Stimulated activated CD4-positive, alpha-beta T cell treated with anti-CD3 and anti-CD28 coated beads, Interleukin-4, amount 100 ng/mL, for 24 hours (primary cell): Measurements from ENCODE around the gene FAM3D.

Experiments
- DNase-seq: peaks from one replicate; pipeline ENCODE4 v3.0.0-alpha.2; 2020

Gene FAM3D

DNA sequence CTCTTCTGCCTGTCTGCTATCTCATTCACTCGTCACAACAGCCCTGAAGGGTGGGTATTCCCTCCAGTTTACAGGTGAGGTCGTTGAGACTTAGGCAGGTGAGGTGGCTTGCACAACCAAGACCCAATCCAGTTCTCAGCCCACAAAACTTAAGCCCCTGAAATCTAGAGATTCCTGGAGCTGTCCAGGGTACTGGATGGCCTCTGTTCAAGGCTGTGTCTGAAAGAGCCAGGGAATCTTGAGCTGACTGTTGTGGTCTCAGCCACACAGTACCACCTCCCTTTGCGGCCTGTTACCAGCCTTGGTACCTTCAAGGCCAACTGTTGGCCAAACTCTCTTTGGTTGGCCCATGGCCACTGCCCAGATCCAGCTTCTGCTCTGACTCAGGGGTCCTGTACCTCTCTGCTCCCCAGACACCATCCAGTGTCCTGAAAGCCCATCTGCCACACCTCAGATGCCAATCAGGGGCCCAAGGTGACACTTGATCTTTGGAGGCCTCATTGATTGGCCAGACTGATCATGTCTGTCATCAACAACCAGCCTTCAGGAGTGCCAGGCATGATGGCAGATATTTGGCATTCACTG is 78.5 kb downstream of the FAM3D start:
- no peak for DNase-seq

DNA sequence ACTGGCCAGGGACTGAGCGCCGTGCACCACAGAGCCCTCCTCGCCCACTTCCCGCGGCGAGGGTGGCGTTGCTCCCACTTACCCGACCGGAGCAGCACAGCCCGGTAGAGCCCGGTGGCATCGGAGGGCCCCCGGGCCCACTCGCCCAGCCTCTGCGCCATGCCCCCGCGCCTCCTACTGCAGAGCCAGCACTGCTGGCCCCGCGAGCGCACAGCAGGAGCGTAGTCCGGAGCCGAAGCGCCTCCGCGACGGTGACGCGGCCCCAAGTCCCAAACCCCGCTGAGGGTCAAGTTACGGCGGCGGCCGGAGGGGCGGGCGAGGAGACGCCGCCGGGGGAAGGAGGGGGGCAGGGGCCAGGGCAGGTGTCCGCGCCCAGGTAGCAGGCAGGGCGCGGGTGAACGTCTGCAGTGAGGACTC is 79.8 kb downstream of the FAM3D start:
- no peak for DNase-seq

DNA sequence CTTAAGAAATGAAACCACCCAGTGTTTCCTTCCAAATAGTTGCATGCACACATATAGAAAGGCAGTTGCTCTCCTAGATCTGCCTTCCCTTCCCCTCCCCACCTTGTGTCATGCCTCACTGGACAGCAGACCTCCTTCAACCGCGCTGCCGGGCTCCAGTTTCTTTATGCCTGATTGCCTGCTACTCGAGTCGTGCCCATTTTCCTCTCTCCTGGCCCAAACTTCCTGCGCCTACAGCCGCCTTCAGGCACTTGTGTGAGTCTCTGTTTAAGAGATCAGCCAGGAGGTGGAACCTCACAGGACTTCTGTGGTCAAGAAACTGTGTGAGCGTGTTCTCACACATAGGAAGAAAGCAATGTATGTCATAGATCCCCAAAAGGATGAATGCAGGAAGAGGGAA is 80.6 kb downstream of the FAM3D start:
- no peak for DNase-seq

DNA sequence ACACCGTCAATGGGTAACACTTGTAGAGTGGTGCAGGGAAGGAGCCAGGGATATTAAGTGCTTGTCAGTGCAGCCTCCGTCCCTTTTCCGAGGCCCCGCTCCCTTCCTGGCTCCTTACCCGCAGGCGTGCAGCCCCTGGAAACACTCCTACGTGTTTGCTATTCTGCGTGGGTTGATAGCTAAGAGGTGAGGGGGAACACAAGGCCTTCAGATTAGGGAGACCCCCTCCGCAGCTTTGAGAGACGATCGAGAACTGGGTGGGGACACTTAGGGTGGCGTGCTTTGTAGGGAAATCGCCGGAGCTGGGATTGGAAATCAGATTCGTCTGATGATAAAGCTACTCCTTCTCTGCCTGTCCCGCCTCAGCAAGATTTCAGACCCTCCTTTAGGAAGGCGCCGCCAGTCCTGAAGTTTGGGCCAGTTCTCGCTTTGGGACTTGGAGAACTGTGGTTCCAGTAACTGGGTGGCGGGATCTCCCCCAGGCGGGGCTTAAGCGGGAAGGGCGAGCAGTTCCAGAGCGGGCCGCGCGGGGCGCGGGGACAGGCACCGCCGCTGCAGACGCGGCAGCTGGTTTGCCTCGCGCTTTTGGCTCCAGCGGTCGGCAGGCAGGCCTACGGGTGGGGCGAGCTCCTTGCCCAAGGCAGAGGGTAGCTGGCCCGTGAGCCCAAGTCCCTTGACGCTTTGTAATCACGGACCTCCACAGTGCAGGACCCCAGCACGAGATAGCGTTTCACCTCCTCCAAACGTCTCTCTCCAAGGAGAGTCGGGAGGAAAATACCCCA is 81.4 kb downstream of the FAM3D start:
- DNase-seq, result peak; percentile 60

GRCh38 chr3:58584690-58585004 is 81.9 kb downstream of the FAM3D start:
- DNase-seq, result no peak
